ENCODE measurements around the gene TNNT1.

DNA sequence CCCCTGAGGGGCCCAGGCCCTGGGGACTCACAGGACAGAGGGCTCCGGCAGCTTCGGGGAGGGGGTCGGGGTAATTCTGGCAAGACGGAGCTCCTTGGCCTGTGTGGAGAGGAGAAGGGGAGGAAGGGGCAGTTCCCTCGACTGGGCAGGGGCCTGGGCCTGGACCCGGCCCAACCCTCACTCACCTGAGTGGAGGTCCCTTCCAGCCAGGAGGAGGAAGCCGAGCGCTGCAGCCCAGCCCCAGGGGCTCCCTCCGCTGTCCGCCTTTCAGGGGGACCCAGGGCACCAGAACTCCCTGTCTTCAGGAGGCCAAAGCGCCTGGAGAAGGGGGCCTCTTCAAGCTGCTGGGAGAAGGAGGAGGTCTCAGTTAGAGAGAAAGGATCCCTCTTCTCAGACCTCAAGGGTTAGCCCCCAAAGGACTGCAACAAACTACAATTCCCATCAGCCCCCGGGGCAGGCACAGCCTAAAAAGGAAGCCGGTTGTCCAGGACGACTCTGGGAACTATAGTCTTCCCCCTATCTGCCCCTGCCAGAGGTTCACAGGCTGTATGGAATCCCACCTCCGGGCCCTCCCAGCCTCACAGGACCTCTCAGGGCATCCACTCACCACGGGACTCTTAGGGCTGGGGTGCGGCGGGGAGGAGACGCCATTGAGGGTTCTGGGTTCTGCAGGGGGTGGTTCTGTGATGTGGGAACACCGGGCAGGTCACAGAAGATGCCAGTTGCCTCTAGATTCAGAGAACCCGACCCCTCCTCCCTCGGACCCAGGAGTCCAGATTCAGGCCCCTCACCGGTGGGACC is 53.5 kb downstream of the TNNT1 start:
- TF ChIP-seq, protein P1, sequence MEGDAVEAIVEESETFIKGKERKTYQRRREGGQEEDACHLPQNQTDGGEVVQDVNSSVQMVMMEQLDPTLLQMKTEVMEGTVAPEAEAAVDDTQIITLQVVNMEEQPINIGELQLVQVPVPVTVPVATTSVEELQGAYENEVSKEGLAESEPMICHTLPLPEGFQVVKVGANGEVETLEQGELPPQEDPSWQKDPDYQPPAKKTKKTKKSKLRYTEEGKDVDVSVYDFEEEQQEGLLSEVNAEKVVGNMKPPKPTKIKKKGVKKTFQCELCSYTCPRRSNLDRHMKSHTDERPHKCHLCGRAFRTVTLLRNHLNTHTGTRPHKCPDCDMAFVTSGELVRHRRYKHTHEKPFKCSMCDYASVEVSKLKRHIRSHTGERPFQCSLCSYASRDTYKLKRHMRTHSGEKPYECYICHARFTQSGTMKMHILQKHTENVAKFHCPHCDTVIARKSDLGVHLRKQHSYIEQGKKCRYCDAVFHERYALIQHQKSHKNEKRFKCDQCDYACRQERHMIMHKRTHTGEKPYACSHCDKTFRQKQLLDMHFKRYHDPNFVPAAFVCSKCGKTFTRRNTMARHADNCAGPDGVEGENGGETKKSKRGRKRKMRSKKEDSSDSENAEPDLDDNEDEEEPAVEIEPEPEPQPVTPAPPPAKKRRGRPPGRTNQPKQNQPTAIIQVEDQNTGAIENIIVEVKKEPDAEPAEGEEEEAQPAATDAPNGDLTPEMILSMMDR (IDR thresholded peaks at IDR 0.05): no peak
- no peak for TF ChIP-seq POLR2A (IDR thresholded peaks at IDR 0.05)
